Right lobe of liver (tissue), 6 donors: ENCODE results near the gene CACNA2D4. TPM values are rescaled to one million over a fixed set of nuclear protein-coding genes. Genes with fewer than 3 reads are reported as not detected.

Source experiments
- ATAC-seq, 4 donors: fragments of 200-7000 bp; cut with Tn5 transposase; one replicate each; pipeline ENCODE4 v1.9.1; 2020; ENCODE audit warnings: mild to moderate bottlenecking in 4 of 4, moderate library complexity in 4 of 4
- DNase-seq, 3 donors: peaks; one replicate each; pipeline ENCODE4 v3.0.0-alpha.2; 2020
- H3K27ac ChIP-seq, 3 donors: fragments of 200-600 bp; one replicate each; pipeline ENCODE4 v1.8.0; 2022
- H3K27me3 ChIP-seq, 2 donors: fragments of 200-600 bp; one replicate each; pipeline ENCODE4 v1.8.0; 2022
- H3K36me3 ChIP-seq, 4 donors: fragments of 200-600 bp; sonication (generic) in 1 of 4; one replicate each; pipeline versions ENCODE4 v1.5.1 to v1.8.0; 2017 to 2022; ENCODE audit warnings: control low read depth in 1 of 4
- H3K4me1 ChIP-seq, 4 donors: fragments of 200-600 bp; sonication (generic) in 1 of 4; one replicate each; pipeline versions ENCODE4 v1.5.1 to v1.8.0; 2017 to 2022; ENCODE audit warnings: control low read depth in 1 of 4
- H3K4me3 ChIP-seq, 3 donors: fragments of 200-600 bp; one replicate each; pipeline ENCODE4 v1.8.0; 2022
- H3K9me3 ChIP-seq, 4 donors: fragments of 200-600 bp; sonication (generic) in 1 of 4; one replicate each; pipeline versions ENCODE4 v1.5.1 to v1.8.0; 2017 to 2022; ENCODE audit warnings: control low read depth in 1 of 4
- CTCF ChIP-seq, 4 donors: fragments of 200-600 bp in 3 of 4; fragments of 450-650 bp in 1 of 4; IDR thresholded peaks; one replicate each; pipeline versions ENCODE4 v1.5.1 to v1.8.0; 2016 to 2022; ENCODE audit warnings: antibody characterized with exemption in 4 of 4, mild to moderate bottlenecking in 2 of 4
- POLR2A ChIP-seq: fragments of 450-650 bp; IDR thresholded peaks from one replicate; pipeline ENCODE4 v1.6.1; 2017; ENCODE audit warnings: antibody characterized with exemption, mild to moderate bottlenecking
- WGBS: methylation state at CpG from one replicate; pipeline ENCODE4 v1.1.6; 2018; ENCODE audit warnings: low coverage, low lambda C conversion rate; ENCODE audit not compliant: insufficient coverage; ENCODE audit errors: missing lambda C conversion rate; 5-methylcytosine and 5-hydroxymethylcytosine counted together
- intact Hi-C, 2 donors: fragments of 100-400 bp; cut with DNase I; formaldehyde crosslinking; loops; one replicate each; pipeline versions ENCODE4 v1.11.2 to v1.14.1; 2022
- total RNA-seq, 6 experiments: library from RNA; depleted of rRNA in 2 of 6; stranded (reverse); fragments of >200 nt in 2 of 6; fragmentation: NEBNext Ultra II Directional in 3 of 6; extraction: Animal tissue kit (Norgen Biotek cat#: 25700) in 3 of 6; gene quantifications; one replicate each; pipeline versions ENCODE4 v1.1.0 to v1.2.4, GENCODE V29; 2016 to 2023
- donor health status: DM: no; HTN: yes; CAD: no.
- donor health status: DM: no; HTN: no; CAD: no.
- donor health status: DM: no; HTN: no; CAD: no.
- donor health status: DM: no; HTN: yes; CAD: no.
- donor health status: DM: no; HTN: yes; CAD: no.

The CACNA2D4 gene
- total RNA-seq, 6 experiments from 2014 or later: 0.87 to 1.9 (median 0.96) TPM

- TF ChIP-seq POLR2A: no peak
- TF ChIP-seq CTCF (IDR thresholded peaks at IDR 0.05): no peak
- no peaks in the 10 kb centered on the region for H3K9me3 ChIP-seq
- H3K27me3 ChIP-seq: no peaks in the 10 kb centered on the region
- WGBS: 57% methylated on average over 3 of the region's 11 CpGs
- no peaks in the 10 kb centered on the region for H3K4me1 ChIP-seq
- ATAC-seq: no peak
- H3K27ac ChIP-seq: no peak overlapping the region
- H3K4me3 ChIP-seq: no peak overlapping the region
- peak in 1 of 3 donors; percentile 29 for DNase-seq
- intact Hi-C loops: no loop called here
- H3K36me3 ChIP-seq: no peaks in the 10 kb centered on the region
Measured at GRCh38 chr12:1858456-1858855, 60.0 kb downstream of the CACNA2D4 start.

DNA sequence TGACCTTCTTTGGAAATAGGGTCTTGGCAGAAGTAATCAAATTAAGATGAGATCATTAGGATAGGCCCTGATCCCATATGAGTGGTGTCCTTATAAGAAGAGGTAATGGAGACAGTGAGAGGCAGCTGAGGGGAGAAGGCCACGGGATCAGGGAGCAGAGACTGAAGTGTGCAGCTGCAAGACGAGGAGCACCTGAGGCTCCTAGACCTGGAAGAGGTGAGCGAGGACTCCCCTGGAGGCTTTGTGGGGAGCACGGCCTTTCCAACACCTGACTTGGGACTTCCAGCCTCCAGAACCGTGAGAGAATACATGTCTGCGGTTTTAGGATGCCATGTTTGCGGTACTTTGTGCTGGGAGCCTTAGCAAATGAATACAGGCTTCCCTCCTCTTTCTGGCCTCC is 60.6 kb downstream of the CACNA2D4 start:
- DNase-seq (peak in 1 of 3 donors; percentile 17), ATAC-seq (no peak)
- TF ChIP-seq CTCF (IDR thresholded peaks at IDR 0.05) (no peak), POLR2A (no peak)
- Histone ChIP-seq H3K36me3 (no peaks in the 10 kb centered on the region), H3K4me1 (no peaks in the 10 kb centered on the region), H3K9me3 (no peaks in the 10 kb centered on the region), H3K4me3 (no peak overlapping the region), H3K27ac (no peak overlapping the region), H3K27me3 (no peaks in the 10 kb centered on the region)
- WGBS: 90% methylated on average over 2 of the region's 7 CpGs
- intact Hi-C loops: no loop called here

- 0% methylated on average over 1 of the region's 2 CpGs for WGBS
- ATAC-seq (no peak), DNase-seq (no peak)
- Histone ChIP-seq H3K9me3 (no peaks in the 10 kb centered on the region), H3K27me3 (no peaks in the 10 kb centered on the region), H3K27ac (no peak overlapping the region), H3K36me3 (no peaks in the 10 kb centered on the region), H3K4me3 (no peak overlapping the region), H3K4me1 (no peaks in the 10 kb centered on the region)
- no peak for TF ChIP-seq CTCF (IDR thresholded peaks at IDR 0.05)
- no peak for TF ChIP-seq POLR2A
- intact Hi-C loops: no loop called here
Measured at GRCh38 chr12:1857086-1857485, 61.4 kb downstream of the CACNA2D4 start.

DNA sequence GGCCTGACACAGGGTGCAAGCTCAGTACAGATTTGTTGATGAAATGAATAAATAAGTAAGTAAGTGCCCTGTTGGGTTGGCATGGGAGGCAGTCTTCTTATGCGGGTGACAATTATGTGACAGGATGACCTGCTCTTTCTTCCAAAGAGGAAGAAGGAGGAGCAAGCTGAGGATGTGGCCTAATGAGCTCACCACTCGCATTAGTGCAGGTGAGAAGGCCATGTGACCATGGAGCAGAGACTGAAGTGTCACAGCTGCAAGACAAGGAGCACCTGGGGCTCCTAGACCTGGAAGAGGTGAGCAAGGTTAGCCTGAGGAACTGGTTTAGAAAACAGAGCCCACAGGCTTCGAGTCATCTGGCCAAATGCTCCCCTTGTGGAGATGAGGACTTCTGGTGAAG is 63.2 kb downstream of the CACNA2D4 start:
- Histone ChIP-seq H3K9me3 (no peaks in the 10 kb centered on the region), H3K27ac (no peak overlapping the region), H3K27me3 (no peaks in the 10 kb centered on the region), H3K4me3 (no peak overlapping the region), H3K36me3 (no peaks in the 10 kb centered on the region), H3K4me1 (no peaks in the 10 kb centered on the region)
- intact Hi-C loops: no loop called here
- 44% methylated on average over 3 of the region's 3 CpGs for WGBS
- ATAC-seq (no peak), DNase-seq (peak in 1 of 3 donors; percentile 17)
- TF ChIP-seq CTCF (IDR thresholded peaks at IDR 0.05): no peak
- TF ChIP-seq POLR2A: no peak

- Histone ChIP-seq H3K4me1 (no peaks in the 10 kb centered on the region), H3K36me3 (no peaks in the 10 kb centered on the region), H3K9me3 (no peaks in the 10 kb centered on the region), H3K4me3 (no peak overlapping the region), H3K27ac (no peak overlapping the region), H3K27me3 (no peaks in the 10 kb centered on the region)
- 45% methylated on average over 2 of the region's 8 CpGs for WGBS
- intact Hi-C loops: no loop called here
- ATAC-seq (no peak), DNase-seq (peak in 1 of 3 donors; percentile 31)
- TF ChIP-seq CTCF (IDR thresholded peaks at IDR 0.05) (no peak), POLR2A (no peak)
Measured at GRCh38 chr12:1853716-1854115, 64.7 kb downstream of the CACNA2D4 start.
